HG02763 (cell line): ENCODE results near the gene RHOD.

Experiments used
- ATAC-seq: cut with Tn5 transposase; IDR thresholded peaks from one replicate; pipeline ENCODE4 v1.9.1; 2021; ENCODE audit warnings: mild to moderate bottlenecking, moderate library complexity; ENCODE audit not compliant: unreplicated experiment

RHOD gene, protein sequence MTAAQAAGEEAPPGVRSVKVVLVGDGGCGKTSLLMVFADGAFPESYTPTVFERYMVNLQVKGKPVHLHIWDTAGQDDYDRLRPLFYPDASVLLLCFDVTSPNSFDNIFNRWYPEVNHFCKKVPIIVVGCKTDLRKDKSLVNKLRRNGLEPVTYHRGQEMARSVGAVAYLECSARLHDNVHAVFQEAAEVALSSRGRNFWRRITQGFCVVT

GRCh38 chr11:67056267-67057204, at the start of gene RHOD:
TSS of gene RHOD (plus strand) at chr11:67056847. CDS start at chr11:67056903, 56 bp downstream.
- no peak for ATAC-seq

DNA sequence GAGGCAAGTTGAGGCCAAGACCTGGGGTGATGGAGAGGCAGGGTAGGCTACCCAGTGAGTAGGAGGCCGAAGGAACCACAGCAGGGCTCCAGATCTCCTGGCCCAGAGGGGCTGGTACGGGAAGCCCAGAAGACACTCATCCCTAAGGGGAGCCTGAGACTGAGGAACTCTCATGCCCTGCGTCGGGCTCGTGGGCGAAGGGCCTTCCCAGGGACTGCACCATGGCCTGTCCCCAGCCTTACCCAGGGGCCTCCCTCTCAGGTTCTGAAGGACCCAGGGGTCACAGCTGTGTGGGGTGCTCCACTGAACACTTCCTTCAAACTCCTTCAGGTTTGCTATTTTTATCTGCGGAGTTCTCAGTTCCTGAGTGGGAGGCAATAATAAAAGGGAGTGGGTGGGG, 49.5 kb upstream of the RHOD start:
- ATAC-seq: no peak

- no peak for ATAC-seq
These were observed 46.2 kb upstream of the RHOD start for GRCh38 chr11:67010296-67010905.

DNA sequence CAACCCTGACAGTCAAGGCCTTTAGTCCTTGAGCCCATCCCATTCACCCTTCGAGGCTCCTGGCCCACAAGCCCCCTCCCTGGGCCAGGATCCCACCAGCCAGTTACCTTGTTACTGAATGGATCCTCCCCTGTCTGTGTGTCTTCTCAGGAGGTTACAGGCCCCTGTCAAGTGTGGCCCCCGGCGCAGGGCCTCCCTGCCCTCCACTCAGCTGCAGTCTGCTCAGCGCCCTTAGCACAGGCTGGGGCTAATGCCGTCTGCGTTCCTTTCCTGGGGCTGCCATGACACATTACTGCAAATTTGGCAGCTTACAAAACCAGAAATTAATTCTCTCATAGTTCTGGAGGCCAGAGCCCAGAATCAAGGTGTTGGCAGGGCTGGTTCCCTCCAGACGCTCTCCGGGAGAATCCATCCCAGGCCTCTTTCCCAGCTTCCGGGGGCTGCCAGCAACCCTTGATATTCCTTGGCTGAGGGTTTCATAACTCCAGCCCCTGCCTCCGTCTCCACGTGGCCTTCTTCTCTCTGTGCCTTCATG, 43.1 kb upstream of the RHOD start:
- no peak for ATAC-seq

DNA sequence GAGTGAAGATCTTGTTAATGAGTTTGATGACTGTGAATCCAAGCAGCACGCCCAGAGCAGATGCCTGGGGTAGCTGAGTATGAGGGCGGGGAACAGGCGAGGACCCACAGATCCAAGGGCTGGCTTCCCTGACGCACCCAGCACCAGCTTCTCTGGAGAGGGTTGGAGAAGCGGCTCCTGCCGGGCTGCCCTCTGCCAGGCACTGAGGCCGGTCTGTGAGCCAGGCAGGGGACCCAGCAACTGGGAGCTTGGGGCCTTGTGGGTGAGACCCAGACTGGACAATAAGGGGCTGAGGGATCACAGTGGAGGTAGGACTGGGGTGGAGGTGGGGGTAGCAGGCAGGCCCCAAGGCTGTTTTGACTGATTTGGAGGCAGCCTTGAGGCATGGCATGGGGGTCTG, 42.3 kb upstream of the RHOD start:
- ATAC-seq: no peak

GRCh38 chr11:67015048-67015447, 41.6 kb upstream of the RHOD start:
- no peak for ATAC-seq

DNA sequence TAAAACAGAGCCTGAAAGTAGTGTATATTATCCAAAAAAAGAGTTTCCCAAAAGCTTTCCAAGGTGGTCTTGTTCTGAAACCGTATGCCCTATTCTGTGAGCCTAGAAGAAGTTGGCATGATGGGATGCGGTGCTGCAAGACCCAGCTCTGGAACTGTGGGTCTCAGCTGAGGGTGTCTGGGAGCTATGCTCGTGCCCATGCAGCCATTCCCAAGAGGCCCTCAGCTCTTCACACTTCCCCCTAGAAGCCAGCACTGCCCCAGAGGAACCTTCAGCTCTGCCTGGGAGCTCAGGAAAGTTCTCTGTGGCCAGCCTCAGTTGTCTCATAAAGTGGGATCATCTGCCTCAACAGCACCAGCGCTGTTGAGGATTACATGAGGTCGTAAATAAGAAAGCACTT, 40.1 kb upstream of the RHOD start:
- ATAC-seq: no peak

DNA sequence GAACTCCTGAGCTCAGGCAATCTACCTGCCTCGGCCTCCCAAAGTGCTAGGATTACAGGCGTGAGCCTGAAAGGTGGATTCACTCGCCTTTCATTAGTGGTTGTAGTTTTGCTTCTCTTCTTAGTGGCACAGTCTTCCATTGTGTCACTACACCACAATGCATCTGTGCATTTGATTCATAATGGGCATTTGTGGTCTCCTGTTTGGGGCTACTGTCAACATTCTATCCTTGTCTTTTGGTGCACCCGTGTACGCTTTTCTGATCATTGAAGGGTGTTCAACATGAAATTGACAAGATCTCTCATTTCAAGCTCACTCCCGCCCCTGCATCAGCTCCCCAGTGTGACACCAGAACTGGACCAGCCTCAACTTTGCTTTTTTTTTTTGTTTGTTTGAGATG, 35.7 kb upstream of the RHOD start:
- no peak for ATAC-seq

- ATAC-seq: no peak
These were observed 34.2 kb upstream of the RHOD start for GRCh38 chr11:67022341-67022933.

GRCh38 chr11:67022961-67023956, 33.4 kb upstream of the RHOD start, which contains the start of gene SYT12:
TSS of gene SYT12 (plus strand) at chr11:67023134. CDS start at chr11:67030145, 7,011 bp downstream.
- ATAC-seq: no peak

- ATAC-seq: no peak
These were observed 32.7 kb upstream of the RHOD start for GRCh38 chr11:67023957-67024353.

DNA sequence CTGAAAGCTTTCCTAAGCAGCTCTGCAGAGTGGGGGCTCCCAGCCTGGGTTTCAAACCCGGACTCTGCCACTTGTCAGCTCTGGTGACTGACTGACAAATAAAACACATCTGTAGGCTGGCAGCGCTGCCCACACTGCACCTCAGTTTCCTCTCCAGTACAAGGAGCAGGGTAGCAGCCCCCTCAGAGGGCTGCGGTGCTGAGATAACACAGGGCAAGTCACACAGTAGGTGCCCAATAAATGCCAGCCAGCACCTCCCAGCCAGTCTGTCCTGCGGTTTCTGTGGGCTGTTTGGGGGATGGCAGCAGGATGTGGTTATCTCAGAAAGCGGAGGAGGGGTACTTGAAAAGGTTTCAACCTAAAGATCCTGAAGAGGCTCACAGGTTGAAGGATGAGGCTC, 32.2 kb upstream of the RHOD start:
- ATAC-seq: no peak

- no peak for ATAC-seq
These were observed 31.7 kb upstream of the RHOD start for GRCh38 chr11:67024966-67025365.

DNA sequence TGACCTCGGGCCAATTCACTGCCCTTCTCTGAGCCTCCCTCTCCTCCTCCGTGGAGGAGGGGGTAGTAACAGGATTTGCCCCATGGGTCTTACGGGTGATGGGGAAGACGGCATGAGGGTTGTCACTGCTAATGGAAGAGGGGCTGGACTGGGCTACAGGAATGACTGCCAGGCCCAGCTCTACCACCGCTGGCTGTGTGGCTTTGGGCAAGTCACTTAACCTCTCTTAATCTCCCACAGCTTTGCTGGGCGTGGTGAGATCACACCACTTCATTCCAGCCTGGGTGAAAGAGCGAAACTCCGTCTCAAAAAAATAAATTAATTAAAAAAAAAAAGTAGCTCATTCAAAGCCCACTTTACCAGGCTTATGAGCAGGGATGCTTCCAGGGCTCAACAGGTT, 30.9 kb upstream of the RHOD start:
- no peak for ATAC-seq

DNA sequence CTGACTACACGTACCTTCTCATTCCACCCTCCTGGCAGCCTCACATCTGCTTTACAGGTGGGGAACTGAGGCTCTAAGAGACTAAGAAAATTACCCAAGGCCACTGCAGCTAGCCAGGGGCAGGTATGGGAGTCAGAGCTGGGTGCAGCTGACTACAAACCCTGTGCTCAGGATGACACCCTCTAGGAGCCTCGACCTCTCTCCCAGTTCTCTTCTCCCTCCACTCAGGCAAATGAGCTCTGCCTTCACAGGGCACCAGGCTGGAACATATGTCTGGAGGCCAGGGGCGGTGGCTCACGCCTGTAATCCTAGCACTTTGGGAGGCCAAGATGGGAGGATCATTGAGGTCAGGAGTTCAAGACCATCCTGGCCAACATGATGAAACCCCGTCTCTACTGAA, 29.7 kb upstream of the RHOD start:
- ATAC-seq: no peak

DNA sequence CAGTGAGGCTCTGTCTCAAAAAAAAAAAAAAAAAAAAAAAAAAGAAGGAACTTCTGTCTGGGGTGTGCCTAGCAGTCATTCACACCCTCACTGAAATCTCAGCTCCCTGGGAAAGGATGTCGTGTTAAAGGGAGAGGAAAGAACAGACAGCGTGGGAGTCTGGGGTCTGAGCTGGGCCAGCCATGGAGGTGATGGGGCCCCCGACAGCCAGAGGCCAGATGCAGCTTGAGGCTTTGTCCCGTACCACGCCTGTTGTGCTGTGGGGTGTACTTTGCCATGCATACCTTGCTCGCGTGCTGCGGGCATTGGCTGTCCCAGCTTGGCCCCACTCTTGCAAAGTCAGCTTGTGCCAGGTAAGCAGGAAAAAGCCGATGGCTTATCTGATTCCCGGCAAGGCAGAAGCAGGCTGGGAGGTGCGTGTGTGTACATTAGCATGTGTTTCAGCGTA, 29.1 kb upstream of the RHOD start:
- ATAC-seq: no peak

- ATAC-seq: peak; percentile 59
These were observed 28.6 kb upstream of the RHOD start for GRCh38 chr11:67027943-67028542.

DNA sequence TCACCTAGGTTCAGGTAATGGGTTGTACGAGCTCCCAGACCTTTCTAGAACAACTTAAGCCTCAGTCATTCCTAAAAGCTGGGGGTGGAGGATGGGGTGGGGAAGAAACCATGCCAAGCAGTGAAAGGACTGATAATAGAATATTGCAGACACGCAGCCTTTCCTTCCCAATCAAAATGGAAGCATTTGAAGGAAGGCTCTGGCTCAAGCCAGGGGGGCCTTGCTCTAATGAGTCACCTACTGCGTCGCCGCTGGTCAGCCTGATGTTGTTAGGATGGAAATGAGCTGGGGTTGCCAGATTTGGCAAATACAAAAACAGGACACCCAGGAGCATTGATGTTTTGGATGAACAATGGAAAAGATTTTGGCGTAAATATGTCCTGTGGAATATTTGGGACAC, 27.5 kb upstream of the RHOD start:
- ATAC-seq: no peak

DNA sequence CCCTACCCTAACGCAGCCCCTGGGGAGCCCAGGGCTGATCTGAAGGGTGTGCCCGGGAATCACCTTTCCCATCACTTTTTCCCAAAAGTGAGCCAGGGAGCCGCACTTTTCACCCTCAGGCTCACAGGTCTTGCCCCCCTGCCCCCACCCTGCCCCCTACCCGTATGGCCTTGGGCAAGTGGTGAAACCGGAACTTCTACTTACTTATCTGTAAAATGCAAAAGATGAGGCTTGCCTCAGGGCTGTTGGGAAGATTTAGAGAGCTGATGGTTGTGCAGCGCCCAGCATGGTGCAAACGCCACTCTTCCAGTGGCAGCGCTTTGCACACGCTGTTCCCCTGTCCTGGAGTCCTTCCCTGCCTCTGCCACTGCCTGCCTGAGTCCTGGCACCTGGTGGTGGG, 25.7 kb upstream of the RHOD start:
- ATAC-seq: no peak
